ENCODE results near the gene PIM1.
"Not testable (repeated sequence)": the region's sequence is repeated elsewhere in the genome, so short reads cannot be mapped to it uniquely, and the experiment has no call there.

PIM1 gene

DNA sequence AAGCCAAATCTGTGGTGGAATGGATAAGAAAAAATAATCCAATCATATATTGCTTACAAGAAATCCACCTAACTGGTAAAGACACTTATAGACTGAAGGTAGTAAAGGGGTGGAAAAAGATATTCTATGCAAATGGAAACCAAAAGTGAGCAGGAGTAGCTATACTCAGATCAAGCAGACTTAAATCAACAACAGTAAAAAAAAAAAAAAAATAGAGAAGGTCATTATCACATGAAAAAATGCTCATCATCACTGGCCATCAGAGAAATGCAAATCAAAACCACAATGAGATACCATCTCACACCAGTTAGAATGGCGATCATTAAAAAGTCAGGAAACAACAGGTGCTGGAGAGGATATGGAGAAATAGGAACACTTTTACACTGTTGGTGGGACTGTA is 24.9 kb downstream of the PIM1 start:
- not testable (repeated sequence) for DNase-seq

DNA sequence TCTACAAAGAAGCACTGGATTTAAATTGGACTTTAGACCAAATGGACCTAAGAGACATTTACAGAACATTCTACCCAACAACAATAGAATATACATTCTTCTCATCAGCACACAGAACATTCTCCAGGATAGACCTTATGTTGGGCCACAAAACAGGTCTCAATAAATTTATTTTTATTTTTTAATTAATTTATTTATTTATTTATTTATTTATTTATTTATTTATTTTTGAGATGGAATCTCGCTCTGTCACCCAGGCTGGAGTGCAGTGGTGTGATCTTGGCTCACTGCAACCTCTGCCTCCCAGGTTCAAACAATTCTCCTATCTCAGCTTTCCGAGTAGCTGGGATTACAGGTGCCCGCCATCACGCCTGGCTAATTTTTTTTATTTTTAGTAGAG is 26.5 kb downstream of the PIM1 start:
- not testable (repeated sequence) for DNase-seq

DNA sequence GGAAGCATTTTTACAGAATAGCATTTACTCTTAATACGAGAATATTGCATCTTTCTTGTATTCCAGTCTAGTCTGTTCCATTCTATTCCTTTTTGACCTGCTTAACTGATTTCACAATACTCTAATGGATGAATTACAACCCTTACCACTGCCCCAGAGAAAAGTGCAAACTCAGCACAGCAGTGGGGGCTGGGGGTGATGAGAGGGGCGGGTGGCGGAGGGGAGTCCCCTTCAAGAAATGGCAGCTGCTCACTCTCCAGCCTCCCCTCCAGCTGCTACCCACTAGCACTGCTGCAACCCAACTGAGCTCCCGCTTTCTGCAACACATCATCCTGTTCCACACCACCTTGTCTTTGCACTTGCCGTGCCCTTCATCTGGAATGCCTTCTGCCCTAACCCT is 30.1 kb downstream of the PIM1 start:
- DNase-seq = no peak

- DNase-seq = no peak
Measured at GRCh38 chr6:37201726-37202125, 31.8 kb downstream of the PIM1 start.

GRCh38 chr6:37202788-37203491 is 33.0 kb downstream of the PIM1 start:
- DNase-seq = no peak

GRCh38 chr6:37204014-37204751 is 34.2 kb downstream of the PIM1 start:
- no peak for DNase-seq

- DNase-seq = no peak
Measured at GRCh38 chr6:37205175-37205996, 35.4 kb downstream of the PIM1 start.

DNA sequence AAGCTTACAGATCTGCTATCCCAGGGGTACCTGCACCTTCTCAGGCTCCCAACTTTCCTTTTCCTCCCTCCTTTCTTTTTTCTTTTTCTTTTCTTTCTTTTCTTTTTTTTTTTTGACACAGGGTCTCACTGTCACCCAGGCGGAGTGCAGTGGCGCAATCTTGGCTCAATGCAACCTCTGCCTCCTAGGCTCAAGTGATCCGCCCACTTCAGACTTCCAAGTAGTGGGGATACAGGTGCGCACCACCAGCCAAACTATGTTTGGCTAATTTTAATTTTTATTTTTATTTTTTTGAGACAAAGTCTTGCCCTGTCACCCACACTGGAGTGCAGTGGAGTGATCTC is 36.0 kb downstream of the PIM1 start:
- DNase-seq = no peak

DNA sequence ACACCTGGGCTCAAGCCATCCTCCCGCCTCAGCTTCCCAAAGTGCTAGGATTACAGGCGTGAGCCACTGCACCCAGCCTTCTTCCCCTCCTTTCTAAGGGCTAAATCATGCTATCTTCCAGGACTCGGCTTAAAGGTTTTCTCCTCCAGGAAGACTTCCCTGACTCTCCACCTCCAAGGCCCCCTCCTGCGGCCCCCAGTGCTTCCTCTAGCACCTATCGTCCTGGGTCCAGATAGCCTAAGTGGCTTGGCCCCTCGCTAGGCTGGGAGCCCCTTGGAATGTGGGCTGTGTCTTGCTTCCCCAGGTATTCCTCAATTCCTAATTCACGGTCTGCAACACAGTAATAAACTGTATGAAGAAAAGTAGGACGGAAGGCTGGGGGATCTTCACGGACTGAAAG is 36.7 kb downstream of the PIM1 start:
- DNase-seq = no peak

- peak; percentile 65 for DNase-seq
Measured at GRCh38 chr6:37207903-37208456, 38.0 kb downstream of the PIM1 start.

- no peak for DNase-seq
Measured at GRCh38 chr6:37208793-37209192, 38.8 kb downstream of the PIM1 start.

GRCh38 chr6:37209461-37210205 is 39.7 kb downstream of the PIM1 start:
- no peak for DNase-seq

- peak; percentile 77 for DNase-seq
Measured at GRCh38 chr6:37210313-37210968, 40.5 kb downstream of the PIM1 start.

DNA sequence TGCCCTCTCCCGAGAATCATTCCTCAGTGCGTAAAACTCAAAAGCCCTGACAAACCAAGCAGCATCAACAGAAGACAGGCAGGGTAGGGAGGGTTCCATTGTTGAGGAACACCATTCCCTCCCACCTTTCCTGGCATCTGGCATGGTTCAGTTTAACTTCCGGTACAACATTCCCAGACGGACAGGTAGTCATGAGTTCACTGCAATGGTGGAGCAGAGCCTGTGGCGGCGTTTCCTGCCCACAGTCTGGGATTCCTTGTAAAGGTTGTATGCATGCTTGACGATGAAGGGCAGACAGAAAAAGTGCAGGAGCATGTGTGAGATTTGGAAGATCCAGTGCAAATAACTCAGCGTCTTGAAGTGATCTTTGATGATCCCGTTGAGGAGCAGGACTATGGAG is 42.3 kb downstream of the PIM1 start:
- no peak for DNase-seq

GRCh38 chr6:37218061-37218460 is 48.1 kb downstream of the PIM1 start:
- DNase-seq = no peak

DNA sequence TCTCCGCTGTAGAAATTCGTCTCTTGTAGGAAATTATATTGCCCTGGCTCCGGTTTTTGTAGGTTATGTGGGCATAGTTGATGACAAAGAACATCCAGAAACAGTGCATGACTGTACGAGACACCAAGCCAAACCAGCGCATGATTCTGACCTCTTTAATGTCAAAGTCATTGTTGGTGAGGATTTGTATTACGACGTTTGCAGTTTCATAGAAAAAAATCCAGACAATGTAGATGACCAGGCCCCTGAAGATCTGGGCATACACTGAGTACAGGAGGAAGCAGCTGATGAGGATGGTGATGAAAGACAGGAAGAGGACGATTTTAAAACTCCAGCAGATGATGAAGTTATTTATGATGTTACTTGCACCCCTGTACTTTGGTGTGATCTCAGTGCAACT is 48.6 kb downstream of the PIM1 start:
- no peak for DNase-seq

- DNase-seq = no peak
Measured at GRCh38 chr6:37221585-37222124, 51.7 kb downstream of the PIM1 start.

DNA sequence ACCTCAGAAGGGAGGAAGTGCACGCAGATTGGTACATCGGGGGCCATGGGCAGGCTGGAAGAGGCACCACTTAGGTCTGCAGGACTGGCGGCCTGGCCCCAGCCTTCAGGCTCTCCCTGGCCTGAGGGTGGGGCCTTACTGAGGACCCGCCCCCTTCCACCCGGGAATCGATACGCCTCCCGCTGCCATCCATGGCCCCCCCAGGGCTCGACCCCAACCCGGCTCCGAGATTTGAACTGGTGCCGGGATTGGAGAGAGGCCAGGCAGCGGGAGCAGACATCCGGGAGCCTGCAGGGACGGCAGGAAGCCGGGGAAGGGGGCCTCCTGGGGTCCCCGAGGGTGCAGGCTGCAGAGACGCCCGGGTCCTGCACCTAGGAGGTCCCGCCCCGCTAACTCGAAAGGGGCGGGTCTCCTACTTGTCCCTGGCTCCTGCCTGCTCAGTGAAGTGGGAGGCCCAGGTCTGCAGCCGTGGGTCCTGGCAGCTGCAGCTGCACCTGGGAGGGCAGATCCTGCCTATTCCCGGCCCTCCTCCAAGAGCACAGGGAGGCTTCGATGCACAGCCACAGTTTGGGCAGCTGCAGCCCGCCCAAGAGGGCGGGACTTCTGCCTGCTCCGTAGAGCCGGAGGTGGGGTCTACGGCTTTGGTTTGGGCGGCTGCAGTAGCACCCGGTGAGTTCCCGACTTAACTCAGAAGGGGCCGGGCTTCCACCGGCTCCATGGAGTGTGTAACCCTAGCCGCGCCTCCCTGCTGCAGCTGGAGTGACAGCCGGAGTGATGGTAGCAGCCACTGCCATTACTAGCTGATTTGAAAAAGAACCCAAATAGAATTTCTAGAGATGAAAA is 52.4 kb downstream of the PIM1 start:
- peak; percentile 90 for DNase-seq

- no peak for DNase-seq
Measured at GRCh38 chr6:37222992-37223391, 53.0 kb downstream of the PIM1 start.

Data from retina (tissue), 1 donor.